Suppressor macrophage treated with lipopolysaccharide for 1 hour (primary cell): ENCODE data around the gene C6orf141.

Experiments used
- DNase-seq, 3 donors: peaks; one replicate each; pipeline ENCODE4 v3.0.0-alpha.2; 2020 to 2022

C6orf141 gene

GRCh38 chr6:49540614-49541013, 9.9 kb upstream of the C6orf141 start:
- DNase-seq, result no peak

GRCh38 chr6:49541210-49541724, 9.2 kb upstream of the C6orf141 start:
- DNase-seq, result peak in 2 of 3 donors; percentile 23 to 33

- no peak for DNase-seq
Measured at GRCh38 chr6:49541936-49542335, 8.5 kb upstream of the C6orf141 start.

GRCh38 chr6:49543087-49543858, 7.2 kb upstream of the C6orf141 start:
- DNase-seq, result peak in 2 of 3 donors; percentile 14 to 30

GRCh38 chr6:49546331-49546730, 4.1 kb upstream of the C6orf141 start:
- no peak for DNase-seq

GRCh38 chr6:49548613-49549304, 1.7 kb upstream of the C6orf141 start:
- DNase-seq, result no peak

- DNase-seq, result no peak
Measured at GRCh38 chr6:49549691-49550491, 577 bp upstream of the C6orf141 start.

GRCh38 chr6:49551078-49551865, 804 bp downstream of the C6orf141 start:
- peak in 2 of 3 donors; percentile 6 to 33 for DNase-seq

GRCh38 chr6:49551866-49552129, 1.3 kb downstream of the C6orf141 start:
- DNase-seq, result peak; percentile 47 to 63 (median 58)

GRCh38 chr6:49552596-49552995, 2.1 kb downstream of the C6orf141 start:
- no peak for DNase-seq

- DNase-seq, result no peak
Measured at GRCh38 chr6:49553384-49553783, 2.9 kb downstream of the C6orf141 start.

- no peak for DNase-seq
Measured at GRCh38 chr6:49555951-49556350, 5.5 kb downstream of the C6orf141 start.

GRCh38 chr6:49556429-49556837, 6.0 kb downstream of the C6orf141 start:
- peak; percentile 54 to 63 (median 58) for DNase-seq

GRCh38 chr6:49557177-49557576, 6.7 kb downstream of the C6orf141 start:
- DNase-seq, result no peak

GRCh38 chr6:49558238-49558637, 7.8 kb downstream of the C6orf141 start:
- no peak for DNase-seq

GRCh38 chr6:49563006-49563886, 12.8 kb downstream of the C6orf141 start:
- DNase-seq, result no peak

GRCh38 chr6:49564552-49564951, 14.1 kb downstream of the C6orf141 start:
- DNase-seq, result no peak

- DNase-seq, result no peak
Measured at GRCh38 chr6:49565261-49565660, 14.8 kb downstream of the C6orf141 start.

GRCh38 chr6:49565855-49566254, 15.4 kb downstream of the C6orf141 start:
- DNase-seq, result no peak

GRCh38 chr6:49570474-49571079, 20.1 kb downstream of the C6orf141 start:
- DNase-seq, result no peak

- no peak for DNase-seq
Measured at GRCh38 chr6:49576618-49577017, 26.1 kb downstream of the C6orf141 start.
